Umbilical cord (tissue), 2 donors: ENCODE data around the gene SOX30. TPM values are rescaled to one million over a fixed set of nuclear protein-coding genes. Genes with fewer than 3 reads are reported as not detected.

Experiments
- DNase-seq: peaks from one replicate; pipeline ENCODE4 v3.0.0-alpha.2; 2015; ENCODE audit warnings: low spot score
- total RNA-seq: library from RNA; depleted of rRNA; stranded (reverse); fragments of >200 nt; gene quantifications from one replicate; pipeline ENCODE4 v1.2.3, GENCODE V29; 2014; ENCODE audit warnings: low replicate concordance; ENCODE audit not compliant: insufficient read depth

SOX30 gene
- total RNA-seq, 1 donor from 2014 or later: 6.3 TPM

- DNase-seq: no peak
Observed at GRCh38 chr5:157576678-157577077, 75.6 kb downstream of the SOX30 start.

Other genes starting within 250 kb of the SOX30 start
- 5.8 TPM for gene NIPAL4, start 192.2 kb downstream of the SOX30 start, total RNA-seq
- gene ADAM19, start 76.7 kb downstream of the SOX30 start, total RNA-seq: 88.1 TPM
- not detected for gene C5orf52, start 19.1 kb upstream of the SOX30 start, total RNA-seq
- gene THG1L, start 79.0 kb upstream of the SOX30 start, total RNA-seq: 15.4 TPM
- 41.2 TPM for gene LSM11, start 91.3 kb upstream of the SOX30 start, total RNA-seq
- gene CLINT1, start 206.7 kb upstream of the SOX30 start, total RNA-seq: 69.3 TPM